GM21825 (cell line): ENCODE measurements around the gene FGFR3.

Source experiments
- ATAC-seq: cut with Tn5 transposase; IDR thresholded peaks from one replicate; pipeline ENCODE4 v1.9.1; 2021; ENCODE audit warnings: mild to moderate bottlenecking, moderate library complexity; ENCODE audit not compliant: unreplicated experiment

The FGFR3 gene

GRCh38 chr4:1792832-1793495 is at the start of gene FGFR3:
Gene FGFR3, plus strand, starts transcription at chr4:1793293. Its CDS starts 642 bp downstream, at chr4:1793935.
- no peak for ATAC-seq

- ATAC-seq = no peak
Observed at GRCh38 chr4:1743551-1743950, 49.5 kb upstream of the FGFR3 start.

GRCh38 chr4:1743975-1744374 is 49.1 kb upstream of the FGFR3 start:
- ATAC-seq = no peak

- ATAC-seq = no peak
Observed at GRCh38 chr4:1744552-1744951, 48.5 kb upstream of the FGFR3 start.

- no peak for ATAC-seq
Observed at GRCh38 chr4:1745165-1745564, 47.9 kb upstream of the FGFR3 start.

- ATAC-seq = no peak
Observed at GRCh38 chr4:1745697-1746096, 47.4 kb upstream of the FGFR3 start.

GRCh38 chr4:1746265-1746691 is 46.8 kb upstream of the FGFR3 start:
- no peak for ATAC-seq

- no peak for ATAC-seq
Observed at GRCh38 chr4:1746919-1747602, 46.0 kb upstream of the FGFR3 start.

- ATAC-seq = no peak
Observed at GRCh38 chr4:1747603-1747967, 45.5 kb upstream of the FGFR3 start.

GRCh38 chr4:1748465-1748995 is 44.6 kb upstream of the FGFR3 start:
- no peak for ATAC-seq

- ATAC-seq = no peak
Observed at GRCh38 chr4:1749370-1749769, 43.7 kb upstream of the FGFR3 start.

GRCh38 chr4:1749826-1750225 is 43.3 kb upstream of the FGFR3 start:
- ATAC-seq = no peak

- no peak for ATAC-seq
Observed at GRCh38 chr4:1750381-1751154, 42.5 kb upstream of the FGFR3 start.

- no peak for ATAC-seq
Observed at GRCh38 chr4:1751155-1751918, 41.8 kb upstream of the FGFR3 start.

- no peak for ATAC-seq
Observed at GRCh38 chr4:1751919-1752283, 41.2 kb upstream of the FGFR3 start.

- no peak for ATAC-seq
Observed at GRCh38 chr4:1752284-1753041, 40.6 kb upstream of the FGFR3 start.

GRCh38 chr4:1753294-1753696 is 39.8 kb upstream of the FGFR3 start:
- no peak for ATAC-seq

- no peak for ATAC-seq
Observed at GRCh38 chr4:1753697-1754311, 39.3 kb upstream of the FGFR3 start.

GRCh38 chr4:1754336-1754735 is 38.8 kb upstream of the FGFR3 start:
- no peak for ATAC-seq

GRCh38 chr4:1755297-1755696 is 37.8 kb upstream of the FGFR3 start:
- ATAC-seq = no peak
